ENCODE results near the gene LANCL2.
"Not testable (repeated sequence)": the region's sequence is repeated elsewhere in the genome, so short reads cannot be mapped to it uniquely, and the experiment has no call there.

LANCL2 gene

GRCh38 chr7:55468495-55468894, 103.4 kb downstream of the LANCL2 start:
- H3K9me3 ChIP-seq: peaks cover 0 to 6% (median 0%) of the 10 kb centered on the region in 3 donors
- DNase-seq: no peak
- no peak for TF ChIP-seq CTCF (IDR thresholded peaks at IDR 0.05)
- intact Hi-C loops (cut with DNase I; ENCODE audit: low total_unique reads): no loop called here
- no peaks in the 10 kb centered on the region for H3K27me3 ChIP-seq
- H3K36me3 ChIP-seq: peaks cover 43 to 51% (median 43%) of the 10 kb centered on the region in 3 donors
- no peak overlapping the region for H3K27ac ChIP-seq
- H3K4me3 ChIP-seq: no peak overlapping the region
- H3K4me1 ChIP-seq: no peaks in the 10 kb centered on the region

GRCh38 chr7:55469271-55469681, 104.1 kb downstream of the LANCL2 start:
- no peak for DNase-seq
- Histone ChIP-seq H3K36me3 (peaks cover 37 to 43% (median 42%) of the 10 kb centered on the region in 3 donors), H3K4me3 (no peak overlapping the region)

GRCh38 chr7:55469721-55470120, 104.6 kb downstream of the LANCL2 start:
- no peak for DNase-seq
- no peaks in the 10 kb centered on the region for H3K27me3 ChIP-seq
- intact Hi-C loops (cut with DNase I; ENCODE audit: low total_unique reads): no loop called here
- no peak overlapping the region for H3K27ac ChIP-seq
- no peak overlapping the region for H3K4me3 ChIP-seq
- no peak for TF ChIP-seq CTCF (IDR thresholded peaks at IDR 0.05)
- H3K36me3 ChIP-seq: peaks cover 33 to 38% (median 38%) of the 10 kb centered on the region in 3 donors
- peaks cover 0 to 6% (median 0%) of the 10 kb centered on the region in 3 donors for H3K9me3 ChIP-seq
- H3K4me1 ChIP-seq: no peaks in the 10 kb centered on the region

More at GRCh38 chr7:55469271-55469681, 104.1 kb downstream of the LANCL2 start:
- Histone ChIP-seq H3K27ac (no peak overlapping the region), H3K9me3 (peaks cover 0 to 6% (median 0%) of the 10 kb centered on the region in 3 donors), H3K27me3 (no peaks in the 10 kb centered on the region), H3K4me1 (no peaks in the 10 kb centered on the region)
- TF ChIP-seq CTCF (IDR thresholded peaks at IDR 0.05): no peak
- intact Hi-C loops (cut with DNase I; ENCODE audit: low total_unique reads): no loop called here

- peaks cover 27 to 38% (median 33%) of the 10 kb centered on the region in 3 donors for H3K36me3 ChIP-seq
- TF ChIP-seq CTCF (IDR thresholded peaks at IDR 0.05): no peak
- H3K4me1 ChIP-seq: no peaks in the 10 kb centered on the region
- no peak overlapping the region for H3K27ac ChIP-seq
- H3K4me3 ChIP-seq: no peak overlapping the region
- DNase-seq: no peak
- no peaks in the 10 kb centered on the region for H3K27me3 ChIP-seq
- intact Hi-C loops (cut with DNase I; ENCODE audit: low total_unique reads): no loop called here
- H3K9me3 ChIP-seq: peaks cover 0 to 6% (median 0%) of the 10 kb centered on the region in 3 donors
These were observed 105.1 kb downstream of the LANCL2 start for GRCh38 chr7:55470261-55470660.

- DNase-seq; H3K4me1 ChIP-seq; H3K27me3 ChIP-seq; H3K9me3 ChIP-seq; H3K4me3 ChIP-seq; intact Hi-C loops (cut with DNase I; ENCODE audit: low total_unique reads); H3K27ac ChIP-seq: not testable (repeated sequence)
- H3K36me3 ChIP-seq: peaks cover 17 to 33% (median 20%) of the 10 kb centered on the region in 3 donors
These were observed 106.5 kb downstream of the LANCL2 start for GRCh38 chr7:55471594-55471993.

GRCh38 chr7:55472406-55472805, 107.3 kb downstream of the LANCL2 start:
- H3K27ac ChIP-seq; H3K27me3 ChIP-seq; H3K4me1 ChIP-seq; DNase-seq; H3K9me3 ChIP-seq; H3K4me3 ChIP-seq; intact Hi-C loops (cut with DNase I; ENCODE audit: low total_unique reads): not testable (repeated sequence)
- H3K36me3 ChIP-seq: peaks cover 14 to 40% (median 16%) of the 10 kb centered on the region in 3 donors
